NCI-H1930 (cell line): ENCODE results near the gene RCBTB2.
"Not testable (repeated sequence)": the region's sequence is repeated elsewhere in the genome, so short reads cannot be mapped to it uniquely, and the experiment has no call there.

Experiments
- DNase-seq, 2 experiments: peaks; one replicate each; lab custom pipeline; 2025; lab: John Stamatoyannopoulos, UW

Gene RCBTB2

DNA sequence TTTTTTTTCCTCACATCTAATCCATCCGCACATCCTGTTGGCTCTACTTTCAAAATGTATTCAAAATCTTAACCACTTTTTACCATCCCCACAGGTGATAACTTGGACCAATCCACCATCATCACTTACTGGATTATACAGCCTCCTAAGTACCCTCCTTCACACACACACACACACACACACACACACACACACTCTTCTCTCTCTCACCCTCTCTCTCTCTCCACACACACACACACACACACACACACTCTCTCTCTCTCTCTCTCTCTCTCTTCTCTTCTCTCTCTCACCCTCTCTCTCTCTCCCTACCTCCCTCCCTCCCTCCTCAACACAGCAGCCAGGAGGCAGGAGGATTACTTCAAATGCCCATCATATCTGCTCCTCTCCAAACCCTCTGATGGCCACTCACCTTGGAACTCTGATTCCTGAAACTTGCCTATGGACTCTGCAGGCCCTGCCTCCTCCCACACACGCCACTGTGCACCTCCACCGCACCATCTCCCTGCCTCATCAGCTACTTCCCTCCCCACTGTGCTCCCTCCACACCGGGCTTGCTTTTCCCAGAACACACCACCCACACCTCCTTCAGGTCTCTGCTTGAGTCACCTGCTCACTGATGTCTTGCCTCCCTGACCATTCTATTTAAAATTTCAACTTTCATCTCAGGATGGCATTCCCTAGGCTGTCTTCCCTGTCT lies 39.7 kb downstream of the RCBTB2 start:
- no peak for DNase-seq

DNA sequence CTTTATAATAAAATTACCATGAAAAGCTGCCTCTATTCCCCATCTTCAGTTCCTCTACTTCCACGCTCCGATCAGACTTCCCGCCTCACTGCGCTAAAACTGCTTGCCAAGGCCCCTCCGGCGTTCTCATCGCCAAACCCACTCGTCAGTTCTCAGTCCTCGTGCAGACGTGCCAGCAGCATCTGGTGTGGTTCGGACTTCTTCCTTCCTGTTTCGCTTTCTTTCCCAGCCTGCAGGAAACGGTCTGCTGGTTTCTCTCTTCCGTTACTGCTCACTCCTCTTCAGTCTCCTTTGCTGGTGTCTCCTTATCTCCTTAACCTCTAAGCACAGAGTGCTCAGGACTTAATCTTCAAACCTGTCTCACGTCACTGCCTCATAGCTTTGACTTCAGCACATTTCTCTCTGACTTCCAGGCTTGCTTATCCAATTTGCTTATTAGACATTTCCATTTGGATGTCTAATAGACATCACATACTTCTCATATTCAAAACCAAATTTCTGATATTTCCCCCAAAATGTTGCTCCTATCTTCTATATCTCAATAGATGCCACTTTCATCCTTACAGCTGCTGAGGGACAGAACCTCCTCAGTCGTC lies 40.3 kb downstream of the RCBTB2 start:
- no peak for DNase-seq

- no peak for DNase-seq
These were observed 40.8 kb downstream of the RCBTB2 start for GRCh38 chr13:48492096-48492440.

- no peak for DNase-seq
These were observed 41.3 kb downstream of the RCBTB2 start for GRCh38 chr13:48491423-48492095.

DNA sequence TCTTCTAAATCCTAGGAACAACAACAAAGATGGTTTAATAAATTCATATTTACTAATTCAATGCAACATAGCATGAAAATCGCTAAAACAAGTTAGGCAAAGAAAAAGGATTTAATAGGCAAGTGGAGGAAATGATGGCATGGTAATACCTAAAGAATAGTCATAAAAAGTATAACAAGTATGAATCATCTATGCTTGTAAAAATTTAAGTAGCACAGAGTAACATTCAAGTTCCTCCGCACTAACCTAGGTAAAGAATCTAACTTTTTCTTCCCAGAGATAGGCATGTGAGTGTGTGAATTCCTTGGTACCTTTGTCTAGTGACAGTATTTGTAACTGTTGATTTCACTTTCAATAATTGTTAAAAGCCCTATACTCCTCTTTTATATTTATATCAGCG lies 42.6 kb downstream of the RCBTB2 start:
- no peak for DNase-seq

- no peak for DNase-seq
These were observed 43.2 kb downstream of the RCBTB2 start for GRCh38 chr13:48489666-48490065.

DNA sequence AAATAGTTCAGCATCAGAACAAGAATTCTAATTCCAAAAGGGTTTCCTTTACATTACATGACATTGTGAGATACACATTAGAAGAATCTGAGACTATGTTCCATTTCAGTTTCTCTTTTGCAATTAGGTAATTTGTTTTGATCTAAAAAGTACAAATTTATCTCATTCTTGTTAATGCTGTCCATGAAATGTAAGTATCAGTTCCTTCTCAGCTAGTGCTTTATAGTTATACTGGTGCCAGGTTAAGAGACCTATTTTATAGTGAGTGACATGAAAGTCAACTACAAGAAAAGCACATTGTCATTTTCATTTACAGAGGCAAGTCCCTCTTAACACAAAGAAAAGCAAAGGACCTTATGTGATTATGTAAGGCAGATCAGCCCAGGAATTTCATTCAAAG lies 43.9 kb downstream of the RCBTB2 start:
- no peak for DNase-seq

DNA sequence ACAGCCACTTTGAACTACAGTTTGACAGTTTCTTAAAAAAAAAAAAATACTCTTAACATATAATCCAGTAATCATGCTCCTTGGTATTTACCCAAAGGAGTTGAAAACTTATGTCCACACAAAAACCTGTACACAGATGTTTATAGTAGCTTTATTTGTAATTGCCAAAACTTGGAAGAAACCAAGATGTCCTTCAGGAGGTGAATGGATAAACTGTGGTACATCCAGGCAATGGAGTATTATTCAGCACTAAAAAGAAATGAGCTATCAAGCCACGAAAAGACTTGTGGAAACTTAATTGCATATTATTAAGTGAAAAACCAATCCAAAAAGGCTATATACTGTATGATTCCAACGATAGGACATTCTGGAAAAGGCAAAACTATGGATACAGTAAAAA lies 44.9 kb downstream of the RCBTB2 start:
- DNase-seq: no peak

DNA sequence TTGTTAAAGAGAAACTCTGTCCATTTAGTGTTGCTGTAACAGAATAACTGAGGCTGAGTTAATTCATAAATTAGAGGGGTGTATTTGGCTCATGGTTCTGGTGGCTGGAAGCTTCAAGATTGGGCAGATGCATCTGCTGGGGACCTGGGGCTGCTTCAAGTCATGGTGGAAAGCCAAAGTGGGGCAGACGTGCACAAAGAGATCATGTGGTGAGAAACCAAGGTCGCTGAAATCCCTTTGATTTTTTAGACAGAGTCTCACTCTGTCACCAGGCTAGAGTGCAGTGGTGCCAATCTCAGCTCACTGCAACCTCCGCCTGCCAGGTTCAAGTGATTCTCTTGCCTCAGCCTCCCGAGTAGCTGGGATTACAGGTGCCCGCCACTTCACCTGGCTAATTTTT lies 46.0 kb downstream of the RCBTB2 start:
- no peak for DNase-seq

DNA sequence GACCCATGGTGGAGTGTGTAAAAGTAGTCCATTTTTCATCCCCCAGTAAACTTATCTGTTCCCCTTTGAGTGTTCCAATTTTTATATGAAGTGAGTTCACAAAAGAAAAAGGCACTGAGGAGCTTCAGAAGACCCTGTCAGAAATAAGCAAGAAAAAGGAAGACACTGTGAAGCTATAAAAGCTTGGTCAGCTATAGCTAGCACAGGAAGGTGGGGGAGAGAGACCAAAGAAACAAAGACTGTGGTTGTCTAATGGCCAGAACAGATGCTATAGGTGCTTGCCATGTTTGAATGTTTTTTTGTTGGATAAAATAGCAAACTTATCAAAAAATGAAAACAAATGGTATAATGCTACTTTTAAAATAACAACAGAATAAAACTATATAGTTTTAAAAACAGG lies 46.5 kb downstream of the RCBTB2 start:
- DNase-seq: no peak

GRCh38 chr13:48485432-48485831 lies 47.4 kb downstream of the RCBTB2 start:
- no peak for DNase-seq

DNA sequence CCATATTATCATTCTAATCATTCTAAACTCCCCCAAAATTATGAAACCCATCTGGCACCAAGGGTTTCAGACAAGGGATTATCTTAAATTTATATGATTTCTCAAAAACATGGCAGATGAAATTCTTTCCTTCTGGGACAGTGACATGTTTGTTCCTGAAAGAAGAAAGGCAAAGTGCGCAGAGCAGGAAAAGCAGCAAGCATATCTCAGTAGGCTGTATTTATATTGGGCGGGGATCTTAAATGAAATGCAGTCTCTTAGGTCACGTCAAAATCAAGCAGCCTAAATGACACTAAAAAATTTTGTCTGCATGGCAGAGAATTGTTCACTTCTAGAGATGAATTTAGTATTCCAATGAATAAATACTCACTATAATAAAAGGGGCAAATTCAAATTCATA lies 49.3 kb downstream of the RCBTB2 start:
- DNase-seq: no peak

DNA sequence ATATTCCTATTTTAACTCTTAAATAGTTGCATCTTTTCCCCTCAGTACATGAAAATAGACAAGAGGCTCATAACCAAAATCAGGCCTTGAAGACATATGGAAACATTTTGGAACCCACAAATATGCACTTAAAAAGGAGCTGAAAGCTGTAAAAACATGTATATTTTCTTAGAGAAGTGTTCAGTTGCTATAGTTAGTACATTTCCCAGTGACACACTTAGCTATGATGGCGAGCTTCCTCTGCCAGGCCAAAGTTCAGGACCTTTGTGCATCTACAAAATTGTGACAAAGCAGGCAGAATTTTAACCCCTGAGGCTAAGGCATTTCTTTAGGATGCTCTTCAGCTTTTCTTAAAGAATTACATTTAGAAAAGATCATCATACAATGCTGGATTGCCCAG lies 54.5 kb downstream of the RCBTB2 start:
- no peak for DNase-seq

GRCh38 chr13:48477191-48477855 lies 55.6 kb downstream of the RCBTB2 start:
- no peak for DNase-seq

GRCh38 chr13:48476686-48477085 lies 56.2 kb downstream of the RCBTB2 start:
- DNase-seq: no peak

- no peak for DNase-seq
These were observed 56.7 kb downstream of the RCBTB2 start for GRCh38 chr13:48476215-48476614.

DNA sequence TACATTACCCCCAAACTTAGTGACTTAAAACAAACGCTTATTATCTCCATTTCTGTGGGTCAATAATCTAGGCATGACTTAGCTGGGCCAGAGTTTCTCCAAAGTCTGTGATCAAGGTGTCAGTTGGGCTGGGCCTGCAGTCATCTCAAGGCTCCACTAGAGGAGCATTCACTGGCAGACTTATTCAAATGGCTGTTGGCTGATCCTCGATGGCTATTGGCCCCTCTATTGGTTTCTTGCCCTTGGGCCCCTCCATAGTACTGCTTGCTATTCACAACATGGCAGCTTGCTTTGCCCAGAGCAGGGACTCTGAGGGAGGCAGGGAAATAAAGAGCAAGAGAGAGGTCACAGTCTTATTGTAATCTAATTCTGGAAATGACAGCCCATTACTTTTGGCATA lies 57.6 kb downstream of the RCBTB2 start:
- no peak for DNase-seq

GRCh38 chr13:48457578-48458242 lies 75.2 kb downstream of the RCBTB2 start:
- no peak for DNase-seq

DNA sequence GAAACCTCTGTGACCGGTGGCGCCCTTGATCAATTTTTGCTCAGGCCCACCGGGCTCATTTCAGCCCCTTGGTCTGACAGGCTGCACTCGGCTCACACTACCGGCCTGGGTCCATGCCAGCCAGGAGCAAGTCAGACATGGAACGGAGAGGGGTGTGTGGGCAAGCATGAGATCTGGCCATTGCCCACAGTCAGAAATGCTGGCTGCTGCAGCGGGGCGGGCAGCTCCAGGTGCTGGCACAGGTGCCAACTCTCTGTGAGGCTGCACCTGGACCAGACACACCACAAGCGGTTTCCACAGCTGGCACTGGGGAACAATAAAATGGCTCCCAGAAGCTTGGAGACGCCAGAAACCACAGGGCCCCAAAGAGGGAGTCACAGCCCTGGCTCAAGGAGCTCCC lies 76.3 kb downstream of the RCBTB2 start:
- DNase-seq: no peak

DNA sequence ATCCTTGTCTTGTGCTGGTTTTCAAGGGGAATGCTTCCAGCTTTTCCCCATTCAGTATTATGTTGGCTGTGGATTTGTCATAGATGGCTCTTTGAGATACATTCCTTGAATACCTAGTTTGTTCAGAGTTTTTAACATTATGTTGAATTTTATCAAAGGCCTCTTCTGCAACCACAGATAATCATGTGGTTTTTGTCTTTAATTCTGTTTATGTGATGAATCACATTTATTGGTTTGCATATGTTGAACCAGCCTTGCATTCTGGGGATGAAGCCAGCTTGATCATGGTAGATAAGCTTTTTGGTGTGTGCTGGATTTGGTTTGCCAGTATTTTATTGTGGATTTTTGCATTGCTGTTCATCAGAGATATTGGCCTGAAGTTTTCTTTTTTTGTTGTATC lies 81.7 kb downstream of the RCBTB2 start:
- not testable (repeated sequence) for DNase-seq

- DNase-seq: no peak
These were observed 83.2 kb downstream of the RCBTB2 start for GRCh38 chr13:48449656-48450055.

GRCh38 chr13:48448959-48449614 lies 83.8 kb downstream of the RCBTB2 start:
- DNase-seq: no peak
